GM23248 (cell line): ENCODE measurements around the gene GPR61. TPM values are rescaled to one million over a fixed set of nuclear protein-coding genes. Genes with fewer than 3 reads are reported as not detected.

ENCODE experiments used
- DNase-seq: peaks from one replicate; pipeline ENCODE4 v3.0.0-alpha.2; 2015
- H2AFZ ChIP-seq: fragments of 200-600 bp; sonication (generic); 2 replicates; pipeline ENCODE4 v1.6.1; 2016; ENCODE audit warnings: antibody characterized with exemption
- H3F3A ChIP-seq: fragments of 200-600 bp; sonication (generic); 2 replicates; pipeline ENCODE4 v1.6.1; 2016; ENCODE audit warnings: mild to moderate bottlenecking, antibody characterized with exemption, mixed run types; ENCODE audit not compliant: insufficient read depth
- H3K27ac ChIP-seq: fragments of 200-600 bp; sonication (generic); 2 replicates; pipeline ENCODE4 v1.5.1; 2016; ENCODE audit warnings: mild to moderate bottlenecking
- H3K27me3 ChIP-seq: fragments of 200-600 bp; sonication (generic); replicated peaks from 2 replicates; pipeline ENCODE4 v1.6.1; 2016; ENCODE audit warnings: mild to moderate bottlenecking; ENCODE audit not compliant: insufficient read depth
- H3K36me3 ChIP-seq: fragments of 200-600 bp; sonication (generic); 2 replicates; pipeline ENCODE4 v1.6.1; 2016; ENCODE audit warnings: low read depth, mild to moderate bottlenecking
- H3K4me1 ChIP-seq: fragments of 200-600 bp; sonication (generic); 2 replicates; pipeline ENCODE4 v1.6.1; 2016; ENCODE audit warnings: mild to moderate bottlenecking; ENCODE audit not compliant: insufficient read depth
- H3K4me2 ChIP-seq: fragments of 200-600 bp; sonication (generic); one replicate; pipeline ENCODE4 v1.6.1; 2016; ENCODE audit warnings: mild to moderate bottlenecking; ENCODE audit not compliant: unreplicated experiment
- H3K4me3 ChIP-seq: fragments of 200-600 bp; sonication (generic); 2 replicates; pipeline ENCODE4 v1.5.1; 2016; ENCODE audit warnings: mild to moderate bottlenecking
- H3K79me2 ChIP-seq: fragments of 200-600 bp; sonication (generic); 2 replicates; pipeline ENCODE4 v1.6.1; 2016; ENCODE audit warnings: mild to moderate bottlenecking; ENCODE audit not compliant: insufficient read depth
- H3K9ac ChIP-seq: fragments of 200-600 bp; sonication (generic); 2 replicates; pipeline ENCODE4 v1.6.1; 2016; ENCODE audit warnings: mild to moderate bottlenecking
- H3K9me2 ChIP-seq: fragments of 200-600 bp; sonication (generic); 2 replicates; pipeline ENCODE4 v1.6.1; 2016; ENCODE audit warnings: mixed run types, mild to moderate bottlenecking, moderate library complexity; ENCODE audit not compliant: insufficient read depth
- H3K9me3 ChIP-seq: fragments of 200-600 bp; sonication (generic); one replicate; pipeline ENCODE4 v1.6.1; 2017; ENCODE audit warnings: low read depth
- H4K20me1 ChIP-seq: fragments of 200-600 bp; sonication (generic); 2 replicates; pipeline ENCODE4 v1.6.0; 2016; ENCODE audit not compliant: insufficient read depth
- EZH2 ChIP-seq: fragments of 200-600 bp; sonication (generic); IDR thresholded peaks from 2 replicates; pipeline ENCODE4 v1.6.1; 2018; ENCODE audit warnings: antibody characterized with exemption, mild to moderate bottlenecking; ENCODE audit not compliant: insufficient read depth, poor library complexity, severe bottlenecking
- EZH2phosphoT487 ChIP-seq: fragments of 200-600 bp; sonication (generic); IDR thresholded peaks from 2 replicates; pipeline ENCODE4 v1.6.1; 2018; ENCODE audit warnings: antibody characterized with exemption, moderate library complexity, mild to moderate bottlenecking, low read depth; ENCODE audit not compliant: insufficient read depth
- WGBS, 2 experiments: methylation state at CpG; one replicate each; pipeline ENCODE4 v1.1.6; 2015 to 2017; ENCODE audit warnings: low lambda C conversion rate in 2 of 2, low coverage in 1 of 2; ENCODE audit errors: missing lambda C conversion rate in 2 of 2; 5-methylcytosine and 5-hydroxymethylcytosine counted together
- in situ Hi-C: fragments of 300-500 bp; cut with MboI; formaldehyde crosslinking; loops from 2 replicates; pipeline ENCODE4 v1.15.0; 2020
- polyA plus RNA-seq: library from polyadenylated mRNA; unstranded; fragments of >200 nt; fragmentation: Nextera tagmentation; extraction: Ambion mirVana; gene quantifications from 2 replicates; pipeline ENCODE4 v1.2.1, GENCODE V29; 2016
- total RNA-seq: library from RNA; depleted of rRNA; stranded (reverse); fragments of >200 nt; shearing (Covaris generic); gene quantifications from 2 replicates; pipeline ENCODE4 v1.2.3, GENCODE V29; 2014

Gene GPR61
- total and polyA plus RNA-seq, 2 experiments from 2014 or later: not detected

GRCh38 chr1:109570414-109570813 lies 30.7 kb downstream of the GPR61 start:
- Histone ChIP-seq H3K4me1 (peaks cover 11% of the 10 kb centered on the region; the same call in 1 of the 2 replicates), H3K9ac (no peak overlapping the region), H3K36me3 (peaks cover 6% of the 10 kb centered on the region; the same call in 1 of the 2 replicates), H3F3A (no peaks in the 10 kb centered on the region), H3K27me3 (no peaks in the 10 kb centered on the region), H3K4me3 (no peak overlapping the region), H3K79me2 (peaks cover 100% of the 10 kb centered on the region), H2AFZ (no peak overlapping the region), H4K20me1 (peaks cover 35% of the 10 kb centered on the region; the same call in 1 of the 2 replicates), H3K4me2 (peak overlapping the region; percentile 27), H3K9me2 (no peaks in the 10 kb centered on the region), H3K27ac (peak overlapping the region; percentile 31), H3K9me3 (no peaks in the 10 kb centered on the region)
- TF ChIP-seq EZH2: no peak
- no peak for TF ChIP-seq EZH2phosphoT487
- in situ Hi-C loops: no loop called here
- DNase-seq: peak; percentile 37
- 61 to 63% methylated on average over 3 of the region's 3 CpGs for WGBS, 2 experiments

GRCh38 chr1:109573785-109574184 lies 34.1 kb downstream of the GPR61 start:
- Histone ChIP-seq H3K4me2 (no peak overlapping the region), H3K27me3 (no peaks in the 10 kb centered on the region), H3K9ac (no peak overlapping the region), H3K27ac (no peak overlapping the region), H2AFZ (no peak overlapping the region), H3K79me2 (peaks cover 100% of the 10 kb centered on the region), H3K9me2 (no peaks in the 10 kb centered on the region), H3K4me3 (no peak overlapping the region), H3K4me1 (peaks cover 15% of the 10 kb centered on the region), H3K9me3 (no peaks in the 10 kb centered on the region), H3K36me3 (peaks cover 9% of the 10 kb centered on the region; the same call in 1 of the 2 replicates), H4K20me1 (peaks cover 30% of the 10 kb centered on the region; the same call in 1 of the 2 replicates), H3F3A (peaks cover 3% of the 10 kb centered on the region; the same call in 1 of the 2 replicates)
- 95% methylated on average over 2 of the region's 2 CpGs for WGBS, 2 experiments
- in situ Hi-C loops: no loop called here
- DNase-seq: no peak
- TF ChIP-seq EZH2 (no peak), EZH2phosphoT487 (no peak)

DNA sequence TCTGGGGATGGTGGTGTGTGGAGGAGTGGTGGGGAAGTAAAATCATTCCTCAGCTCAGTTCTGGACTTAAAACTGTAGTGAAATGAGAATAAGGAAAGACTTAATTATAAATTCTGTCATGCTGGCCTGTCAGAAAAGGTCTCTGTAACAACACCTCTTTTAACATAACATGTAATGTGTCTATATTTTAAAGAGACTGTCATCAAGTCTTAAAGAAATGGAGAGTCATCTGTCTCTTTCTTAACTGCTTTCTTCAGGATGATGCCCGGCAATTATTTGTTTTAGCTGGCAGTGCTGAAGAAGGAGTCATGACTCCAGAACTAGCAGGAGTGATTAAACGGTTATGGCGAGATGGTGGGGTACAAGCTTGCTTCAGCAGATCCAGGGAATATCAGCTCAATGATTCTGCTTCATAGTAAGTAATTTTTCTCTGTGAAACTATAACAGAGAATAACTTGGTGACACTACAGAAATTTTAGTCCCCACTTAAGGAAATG lies 39.3 kb downstream of the GPR61 start:
- no peak overlapping the region for H3K4me2 ChIP-seq
- H3K27ac ChIP-seq: peak overlapping the region; percentile 51
- peak overlapping the region; percentile 26; the same call in 1 of the 2 replicates for H3K9ac ChIP-seq
- H3K9me2 ChIP-seq: no peaks in the 10 kb centered on the region
- H3F3A ChIP-seq: peaks cover 6% of the 10 kb centered on the region; the same call in 1 of the 2 replicates
- TF ChIP-seq EZH2phosphoT487 (no peak), EZH2 (no peak)
- H2AFZ ChIP-seq: no peak overlapping the region
- peaks cover 1% of the 10 kb centered on the region; the same call in 1 of the 2 replicates for H4K20me1 ChIP-seq
- no peak overlapping the region for H3K4me3 ChIP-seq
- H3K4me1 ChIP-seq: peaks cover 7% of the 10 kb centered on the region; the same call in 1 of the 2 replicates
- WGBS, 2 experiments: 42 to 44% methylated on average over 3 of the region's 3 CpGs
- no peaks in the 10 kb centered on the region for H3K9me3 ChIP-seq
- no peaks in the 10 kb centered on the region for H3K27me3 ChIP-seq
- in situ Hi-C loops: no loop called here
- peaks cover 100% of the 10 kb centered on the region for H3K79me2 ChIP-seq
- peaks cover 42% of the 10 kb centered on the region for H3K36me3 ChIP-seq
- peak; percentile 62 for DNase-seq

GRCh38 chr1:109579491-109579890 lies 39.8 kb downstream of the GPR61 start:
- DNase-seq: peak; percentile 43
- peaks cover 3% of the 10 kb centered on the region; the same call in 1 of the 2 replicates for H4K20me1 ChIP-seq
- peaks cover 7% of the 10 kb centered on the region; the same call in 1 of the 2 replicates for H3K4me1 ChIP-seq
- no peaks in the 10 kb centered on the region for H3K9me3 ChIP-seq
- no peak overlapping the region for H3K4me3 ChIP-seq
- H2AFZ ChIP-seq: no peak overlapping the region
- H3F3A ChIP-seq: peaks cover 6% of the 10 kb centered on the region; the same call in 1 of the 2 replicates
- H3K9me2 ChIP-seq: no peaks in the 10 kb centered on the region
- H3K4me2 ChIP-seq: no peak overlapping the region
- WGBS, 2 experiments: 76 to 84% methylated on average over 1 of the region's 1 CpG
- in situ Hi-C loops: no loop called here
- H3K36me3 ChIP-seq: peaks cover 43% of the 10 kb centered on the region
- peak overlapping the region; percentile 51 for H3K27ac ChIP-seq
- no peaks in the 10 kb centered on the region for H3K27me3 ChIP-seq
- H3K9ac ChIP-seq: no peak overlapping the region
- H3K79me2 ChIP-seq: peaks cover 100% of the 10 kb centered on the region
- no peak for TF ChIP-seq EZH2phosphoT487
- TF ChIP-seq EZH2: no peak
